HCEC 1CT (cell line): ENCODE data around the gene SLC36A2.
"Not testable (repeated sequence)": the region's sequence is repeated elsewhere in the genome, so short reads cannot be mapped to it uniquely, and the experiment has no call there.

Experiments used
- DNase-seq: peaks from one replicate; pipeline ENCODE4 v3.0.0-alpha.2; 2017

The SLC36A2 gene

GRCh38 chr5:151347369-151347768 is at the start of gene SLC36A2:
Gene SLC36A2 (minus strand): TSS chr5:151347559. CDS start chr5:151347460, 99 bp downstream.
- no peak for DNase-seq

- no peak for DNase-seq
Observed at GRCh38 chr5:151388960-151389359, 41.6 kb upstream of the SLC36A2 start.

- DNase-seq: peak; percentile 3
Observed at GRCh38 chr5:151384106-151384505, 36.7 kb upstream of the SLC36A2 start.

GRCh38 chr5:151383011-151383410 is 35.7 kb upstream of the SLC36A2 start:
- DNase-seq: no peak

GRCh38 chr5:151382576-151382975 is 35.2 kb upstream of the SLC36A2 start:
- no peak for DNase-seq

- no peak for DNase-seq
Observed at GRCh38 chr5:151381899-151382298, 34.5 kb upstream of the SLC36A2 start.

GRCh38 chr5:151378616-151379015 is 31.3 kb upstream of the SLC36A2 start:
- DNase-seq: no peak

GRCh38 chr5:151374539-151374938 is 27.2 kb upstream of the SLC36A2 start:
- no peak for DNase-seq

GRCh38 chr5:151367038-151367437 is 19.7 kb upstream of the SLC36A2 start:
- DNase-seq: not testable (repeated sequence)

GRCh38 chr5:151363673-151364072 is 16.3 kb upstream of the SLC36A2 start:
- DNase-seq: no peak

- no peak for DNase-seq
Observed at GRCh38 chr5:151362970-151363369, 15.6 kb upstream of the SLC36A2 start.

GRCh38 chr5:151359391-151359790 is 12.0 kb upstream of the SLC36A2 start:
- DNase-seq: no peak

GRCh38 chr5:151357792-151358191 is 10.4 kb upstream of the SLC36A2 start:
- DNase-seq: no peak

- DNase-seq: no peak
Observed at GRCh38 chr5:151357097-151357496, 9.7 kb upstream of the SLC36A2 start.

- DNase-seq: no peak
Observed at GRCh38 chr5:151351671-151352070, 4.3 kb upstream of the SLC36A2 start.

- DNase-seq: no peak
Observed at GRCh38 chr5:151348789-151349188, 1.4 kb upstream of the SLC36A2 start.

GRCh38 chr5:151345808-151346478 is 1.4 kb downstream of the SLC36A2 start:
- peak; percentile 34 for DNase-seq

- DNase-seq: no peak
Observed at GRCh38 chr5:151345187-151345807, 2.1 kb downstream of the SLC36A2 start.

- DNase-seq: no peak
Observed at GRCh38 chr5:151344088-151344487, 3.3 kb downstream of the SLC36A2 start.

- no peak for DNase-seq
Observed at GRCh38 chr5:151340004-151340403, 7.4 kb downstream of the SLC36A2 start.

- DNase-seq: no peak
Observed at GRCh38 chr5:151338734-151339133, 8.6 kb downstream of the SLC36A2 start.

- no peak for DNase-seq
Observed at GRCh38 chr5:151332857-151333256, 14.5 kb downstream of the SLC36A2 start.

GRCh38 chr5:151328734-151329133 is 18.6 kb downstream of the SLC36A2 start:
- no peak for DNase-seq

GRCh38 chr5:151327585-151327984 is 19.8 kb downstream of the SLC36A2 start:
- no peak for DNase-seq

GRCh38 chr5:151326266-151326665 is 21.1 kb downstream of the SLC36A2 start:
- no peak for DNase-seq
